H9 (cell line): ENCODE data around the gene FAM174C. TPM values are rescaled to one million over a fixed set of nuclear protein-coding genes. Genes with fewer than 3 reads are reported as not detected.

Experiments used
- DNase-seq: peaks from one replicate; pipeline ENCODE4 v3.0.0-alpha.2; 2017
- H2AFZ ChIP-seq: one replicate; pipeline ENCODE4 v1.6.1; 2013; ENCODE audit warnings: mild to moderate bottlenecking, low read length, control low read depth, moderate library complexity
- H2AK5ac ChIP-seq: 2 replicates; pipeline ENCODE4 v1.6.1; 2013; ENCODE audit warnings: low read length, control low read depth, mixed read lengths; ENCODE audit not compliant: insufficient read length
- H2BK120ac ChIP-seq: one replicate; pipeline ENCODE4 v1.6.1; 2013; ENCODE audit warnings: low read depth, mild to moderate bottlenecking, low read length, control low read depth, inconsistent platforms; ENCODE audit not compliant: poor library complexity, severe bottlenecking
- H2BK12ac ChIP-seq: 2 replicates; pipeline ENCODE4 v1.6.1; 2013; ENCODE audit warnings: low read length, control low read depth, mixed read lengths, low read depth; ENCODE audit not compliant: insufficient read length
- H2BK15ac ChIP-seq: 2 replicates; pipeline ENCODE4 v1.6.1; 2013; ENCODE audit warnings: low read depth, low read length, control low read depth
- H2BK20ac ChIP-seq: one replicate; pipeline ENCODE4 v1.6.1; 2013; ENCODE audit warnings: low read depth, mild to moderate bottlenecking, low read length, control low read depth, inconsistent platforms; ENCODE audit not compliant: poor library complexity, severe bottlenecking
- H2BK5ac ChIP-seq: 2 replicates; pipeline ENCODE4 v1.6.1; 2013; ENCODE audit warnings: low read length, control low read depth, mixed read lengths; ENCODE audit not compliant: insufficient read length
- H3K14ac ChIP-seq: 2 replicates; pipeline ENCODE4 v1.6.1; 2013; ENCODE audit warnings: low read length, control low read depth; ENCODE audit not compliant: insufficient read depth
- H3K18ac ChIP-seq: 2 replicates; pipeline ENCODE4 v1.6.1; 2013; ENCODE audit warnings: low read depth, mild to moderate bottlenecking, mixed read lengths, low read length, control low read depth; ENCODE audit not compliant: insufficient read length
- H3K23ac ChIP-seq: 2 replicates; pipeline ENCODE4 v1.6.1; 2013; ENCODE audit warnings: low read length, control low read depth, mixed read lengths, low read depth; ENCODE audit not compliant: insufficient read length
- H3K23me2 ChIP-seq: 2 replicates; pipeline ENCODE4 v1.6.1; 2013; ENCODE audit warnings: low read depth, mild to moderate bottlenecking, mixed read lengths, low read length, control low read depth; ENCODE audit not compliant: insufficient read length, poor library complexity, severe bottlenecking
- H3K27ac ChIP-seq: 2 replicates; pipeline ENCODE4 v1.5.1; 2013; ENCODE audit warnings: low read length, control low read depth, mixed read lengths, low read depth; ENCODE audit not compliant: insufficient read length
- H3K27me3 ChIP-seq: 2 replicates; pipeline ENCODE4 v1.6.1; 2013; ENCODE audit warnings: low read length, control low read depth, inconsistent platforms; ENCODE audit not compliant: insufficient read depth
- H3K4ac ChIP-seq: 2 replicates; pipeline ENCODE4 v1.6.1; 2013; ENCODE audit warnings: low read depth, mild to moderate bottlenecking, control low read depth, inconsistent platforms, low read length, moderate library complexity
- H3K4me1 ChIP-seq: 2 replicates; pipeline ENCODE4 v1.6.1; 2013; ENCODE audit warnings: low read length, control low read depth, inconsistent platforms; ENCODE audit not compliant: insufficient read depth
- H3K4me2 ChIP-seq: 2 replicates; pipeline ENCODE4 v1.6.1; 2013; ENCODE audit warnings: low read length, control low read depth, mixed read lengths; ENCODE audit not compliant: insufficient read length, insufficient read depth
- H3K56ac ChIP-seq: 2 replicates; pipeline ENCODE4 v1.6.1; 2013; ENCODE audit warnings: low read depth, mild to moderate bottlenecking, mixed read lengths, low read length, control low read depth; ENCODE audit not compliant: insufficient read length
- H3K79me1 ChIP-seq: 2 replicates; pipeline ENCODE4 v1.6.1; 2013; ENCODE audit warnings: low read depth, mild to moderate bottlenecking, moderate library complexity, low read length, control low read depth, inconsistent platforms; ENCODE audit not compliant: insufficient read depth, poor library complexity, severe bottlenecking
- H3K79me2 ChIP-seq: 2 replicates; pipeline ENCODE4 v1.6.1; 2013; ENCODE audit warnings: low read length, control low read depth, inconsistent platforms; ENCODE audit not compliant: insufficient read depth
- H3K9ac ChIP-seq: 2 replicates; pipeline ENCODE4 v1.6.1; 2013; ENCODE audit warnings: low read length, control low read depth, mixed read lengths; ENCODE audit not compliant: insufficient read length; ENCODE audit errors: extremely low read depth
- H3K9me3 ChIP-seq: one replicate; pipeline ENCODE4 v1.6.1; 2013; ENCODE audit warnings: low read depth, low read length, inconsistent platforms; ENCODE audit not compliant: control insufficient read depth
- H3T11ph ChIP-seq: one replicate; pipeline ENCODE4 v1.6.1; 2013; ENCODE audit warnings: mild to moderate bottlenecking, low read length, control low read depth, inconsistent platforms
- H4K20me1 ChIP-seq: one replicate; pipeline ENCODE4 v1.6.1; 2013; ENCODE audit not compliant: control insufficient read depth, insufficient read length, insufficient read depth
- H4K5ac ChIP-seq: 2 replicates; pipeline ENCODE4 v1.6.1; 2013; ENCODE audit warnings: low read depth, mild to moderate bottlenecking, mixed read lengths, low read length, control low read depth; ENCODE audit not compliant: insufficient read length
- H4K8ac ChIP-seq: replicated peaks from 2 replicates; pipeline ENCODE4 v1.6.1; 2013; ENCODE audit warnings: low read length, control low read depth, mixed read lengths, low read depth; ENCODE audit not compliant: insufficient read length
- H4K91ac ChIP-seq: 2 replicates; pipeline ENCODE4 v1.6.1; 2013; ENCODE audit warnings: low read depth, mild to moderate bottlenecking, moderate library complexity, mixed read lengths, low read length, control low read depth; ENCODE audit not compliant: insufficient read length
- H3K27ac Mint-ChIP-seq, 3 experiments: 2 replicates in 2 of 3; 3 replicates in 1 of 3; pipeline ENCODE4 v1.8.0; 2020 to 2021; ENCODE audit warnings: mixed read lengths in 3 of 3, mild to moderate bottlenecking in 1 of 3, moderate library complexity in 1 of 3
- H3K27me3 Mint-ChIP-seq: 2 replicates; pipeline ENCODE4 v1.8.0; 2021; ENCODE audit warnings: low read depth, mild to moderate bottlenecking, moderate library complexity, mixed read lengths
- H3K36me3 Mint-ChIP-seq, 3 experiments: 2 replicates in 2 of 3; 3 replicates in 1 of 3; pipeline ENCODE4 v1.8.0; 2020 to 2021; ENCODE audit warnings: low read depth in 3 of 3, mixed read lengths in 3 of 3; ENCODE audit not compliant: insufficient read depth in 1 of 3
- H3K4me1 Mint-ChIP-seq, 2 experiments: 2 replicates each; pipeline ENCODE4 v1.8.0; 2020; ENCODE audit warnings: mixed read lengths in 2 of 2
- H3K4me3 Mint-ChIP-seq, 2 experiments: 2 replicates in 1 of 2; 3 replicates in 1 of 2; pipeline ENCODE4 v1.8.0; 2020 to 2021; ENCODE audit warnings: mild to moderate bottlenecking in 2 of 2, mixed read lengths in 2 of 2, moderate library complexity in 1 of 2
- H3K9me3 Mint-ChIP-seq, 2 experiments: 2 replicates in 1 of 2; 3 replicates in 1 of 2; pipeline ENCODE4 v1.8.0; 2020; ENCODE audit warnings: mild to moderate bottlenecking in 2 of 2, mixed read lengths in 2 of 2, moderate library complexity in 1 of 2
- CTCF ChIP-seq: fragments of 200-600 bp; sonication (generic); conservative IDR thresholded peaks from 3 replicates; pipeline ENCODE4 v1.8.0; 2021; ENCODE audit warnings: antibody characterized with exemption, mild to moderate bottlenecking
- WGBS: extraction: QIAGEN DNeasy Blood & Tissue Kit; methylation state at CpG from one replicate; pipeline ENCODE4 v1.1.7; 2013; ENCODE audit warnings: missing lambda C conversion rate, low lambda C conversion rate, mixed read lengths; ENCODE audit not compliant: insufficient read length; ENCODE audit errors: extremely low coverage; 5-methylcytosine and 5-hydroxymethylcytosine counted together
- total RNA-seq: library from RNA; stranded (reverse); gene quantifications from 2 replicates; pipeline ENCODE4 v1.2.1, GENCODE V29; 2021

Gene FAM174C
- total RNA-seq, 1 experiment from 2014 or later: 63.0 TPM

- Histone ChIP-seq H4K5ac (no peak overlapping the region), H3T11ph (no peak overlapping the region), H3K27me3 (no peaks in the 10 kb centered on the region), H3K79me2 (peaks cover 4% of the 10 kb centered on the region; the same call in 1 of the 2 replicates), H2AK5ac (no peak overlapping the region), H3K56ac (no peak overlapping the region), H3K9me3 (no peaks in the 10 kb centered on the region), H3K18ac (no peak overlapping the region), H2AFZ (no peak overlapping the region), H3K79me1 (peaks cover 9% of the 10 kb centered on the region), H4K20me1 (no peaks in the 10 kb centered on the region), H2BK12ac (no peak overlapping the region), H3K27ac (no peak overlapping the region), H3K23me2 (peaks cover 17% of the 10 kb centered on the region), H2BK15ac (no peak overlapping the region), H3K4ac (no peak overlapping the region), H2BK120ac (no peak overlapping the region), H3K14ac (no peak overlapping the region), H3K4me1 (peaks cover 4% of the 10 kb centered on the region; the same call in 1 of the 2 replicates), H3K9ac (no peak overlapping the region), H4K91ac (no peak overlapping the region), H4K8ac (no peak overlapping the region), H2BK20ac (no peak overlapping the region), H2BK5ac (no peak overlapping the region), H3K23ac (no peak overlapping the region), H3K4me2 (no peak overlapping the region)
- WGBS: 100% methylated on average over 4 of the region's 40 CpGs
- Mint-ChIP-seq H3K27me3 (peaks cover 13% of the 10 kb centered on the region), H3K9me3 (no peaks in the 10 kb centered on the region), H3K4me3 (peak overlapping the region; percentile 62 to 74), H3K27ac (peak overlapping the region; percentile 35 to 91 (median 59); a peak in 5 of 7 replicates), H3K36me3 (peaks cover 28 to 46% (median 35%) of the 10 kb centered on the region in 3 experiments), H3K4me1 (peaks cover 55 to 59% of the 10 kb centered on the region in 2 experiments)
- no peak for TF ChIP-seq CTCF
- no peak for DNase-seq
These were observed 6.9 kb upstream of the FAM174C start for GRCh38 chr19:1268226-1269064.
